Loucy (cell line): Measurements from ENCODE around the gene GIGYF1.

ENCODE experiments used
- H2AFZ ChIP-seq: fragments of 200-600 bp; sonication (generic); 2 replicates; pipeline ENCODE4 v1.6.0; 2016; ENCODE audit warnings: antibody characterized with exemption, mild to moderate bottlenecking, low read length, moderate library complexity
- H3F3A ChIP-seq: fragments of 200-600 bp; 2 replicates; pipeline ENCODE4 v1.6.0; 2016; ENCODE audit warnings: antibody characterized with exemption, low read depth, mild to moderate bottlenecking
- H3K27me3 ChIP-seq: fragments of 200-600 bp; sonication (generic); 2 replicates; pipeline ENCODE4 v1.6.1; 2014; ENCODE audit warnings: low read length, mild to moderate bottlenecking; ENCODE audit not compliant: insufficient read depth, poor library complexity, severe bottlenecking
- H3K36me3 ChIP-seq: fragments of 200-600 bp; sonication (generic); 2 replicates; pipeline ENCODE4 v1.6.1; 2016; ENCODE audit warnings: low read length; ENCODE audit not compliant: insufficient read depth
- H3K4me1 ChIP-seq: fragments of 200-600 bp; sonication (generic); 2 replicates; pipeline ENCODE4 v1.5.1; 2014; ENCODE audit warnings: low read length, mild to moderate bottlenecking; ENCODE audit not compliant: insufficient read depth, poor library complexity, severe bottlenecking
- H3K4me2 ChIP-seq: fragments of 200-600 bp; sonication (generic); 2 replicates; pipeline ENCODE4 v1.6.0; 2014; ENCODE audit warnings: antibody characterized with exemption, low read length, low read depth, mild to moderate bottlenecking; ENCODE audit not compliant: poor library complexity, severe bottlenecking
- H3K4me3 ChIP-seq: fragments of 200-600 bp; sonication (generic); 2 replicates; pipeline ENCODE4 v1.5.1; 2014; ENCODE audit warnings: low read length, mild to moderate bottlenecking, mixed read lengths; ENCODE audit not compliant: poor library complexity, severe bottlenecking
- H3K79me2 ChIP-seq: fragments of 200-600 bp; sonication (generic); 2 replicates; pipeline ENCODE4 v1.6.1; 2014; ENCODE audit warnings: low read length; ENCODE audit not compliant: insufficient read depth
- H3K9ac ChIP-seq: fragments of 200-600 bp; sonication (generic); 2 replicates; pipeline ENCODE4 v1.6.0; 2014; ENCODE audit warnings: mild to moderate bottlenecking, low read depth, low read length, moderate library complexity; ENCODE audit not compliant: poor library complexity, severe bottlenecking
- H3K9me2 ChIP-seq: fragments of 200-600 bp; sonication (generic); replicated peaks from 2 replicates; pipeline ENCODE4 v1.6.1; 2016; ENCODE audit warnings: low read depth, low read length, mixed read lengths
- H3K9me3 ChIP-seq: fragments of 200-600 bp; sonication (generic); 2 replicates; pipeline ENCODE4 v1.6.1; 2014; ENCODE audit warnings: mild to moderate bottlenecking, antibody characterized with exemption, low read length, low read depth; ENCODE audit not compliant: insufficient read depth
- H4K20me1 ChIP-seq: fragments of 200-600 bp; sonication (generic); 2 replicates; pipeline ENCODE4 v1.6.0; 2014; ENCODE audit warnings: antibody characterized with exemption, low read length, mild to moderate bottlenecking; ENCODE audit not compliant: insufficient read depth, poor library complexity, severe bottlenecking
- CTCF ChIP-seq: fragments of 200-600 bp; sonication (generic); conservative IDR thresholded peaks from 2 replicates; pipeline ENCODE4 v1.5.1; 2014; ENCODE audit warnings: mild to moderate bottlenecking, antibody characterized with exemption, low read length
- EZH2phosphoT487 ChIP-seq: fragments of 200-600 bp; IDR thresholded peaks from 2 replicates; pipeline ENCODE4 v1.6.1; 2018; ENCODE audit warnings: antibody characterized with exemption, mild to moderate bottlenecking, moderate library complexity, borderline replicate concordance

GIGYF1 gene

GRCh38 chr7:100673942-100674410 lies 20.1 kb downstream of the GIGYF1 start:
- Histone ChIP-seq H3K4me3 (peak overlapping the region; percentile 95), H3K36me3 (peaks cover 25% of the 10 kb centered on the region; the same call in 1 of the 2 replicates), H3K4me1 (peaks cover 7% of the 10 kb centered on the region), H4K20me1 (peaks cover 45% of the 10 kb centered on the region), H3K4me2 (peak overlapping the region; percentile 97), H3F3A (no peaks in the 10 kb centered on the region), H3K9me2 (no peaks in the 10 kb centered on the region), H3K9me3 (no peaks in the 10 kb centered on the region), H3K9ac (peak overlapping the region; percentile 93), H2AFZ (peak overlapping the region; percentile 93), H3K27me3 (no peaks in the 10 kb centered on the region), H3K79me2 (peaks cover 38% of the 10 kb centered on the region)
- TF ChIP-seq CTCF (no peak), EZH2phosphoT487 (no peak)

- Histone ChIP-seq H3K4me3 (peak within 1 kb of the TSS; percentile 95), H3K9me2 (no peaks in the 10 kb centered on the region), H3K4me1 (peaks cover 7% of the 10 kb centered on the region), H3K79me2 (peaks cover 38% of the 10 kb centered on the region), H3K9me3 (no peaks in the 10 kb centered on the region), H2AFZ (peak within 1 kb of the TSS; percentile 93), H3K27me3 (no peaks in the 10 kb centered on the region), H4K20me1 (peaks cover 41% of the 10 kb centered on the region), H3K9ac (peak within 1 kb of the TSS; percentile 93), H3F3A (no peaks in the 10 kb centered on the region), H3K4me2 (peak within 1 kb of the TSS; percentile 97), H3K36me3 (peaks cover 21% of the 10 kb centered on the region; the same call in 1 of the 2 replicates)
- TF ChIP-seq CTCF (no peak), EZH2phosphoT487 (no peak)
Measured at GRCh38 chr7:100673302-100673941, 20.6 kb downstream of the GIGYF1 start, which contains the start of gene GNB2. TSS of gene GNB2 (plus strand) at chr7:100673740. CDS start at chr7:100676266, 2,526 bp downstream.

GRCh38 chr7:100671353-100672327 lies 22.4 kb downstream of the GIGYF1 start:
- no peaks in the 10 kb centered on the region for H3K27me3 ChIP-seq
- no peaks in the 10 kb centered on the region for H3K9me2 ChIP-seq
- no peak overlapping the region for H3K4me3 ChIP-seq
- no peak overlapping the region for H3K9ac ChIP-seq
- no peak overlapping the region for H3K4me2 ChIP-seq
- H3K4me1 ChIP-seq: peaks cover 6% of the 10 kb centered on the region
- H3K36me3 ChIP-seq: peaks cover 3% of the 10 kb centered on the region; the same call in 1 of the 2 replicates
- H3K79me2 ChIP-seq: peaks cover 30% of the 10 kb centered on the region
- TF ChIP-seq CTCF (no peak), EZH2phosphoT487 (no peak)
- H2AFZ ChIP-seq: no peak overlapping the region
- H3K9me3 ChIP-seq: no peaks in the 10 kb centered on the region
- peaks cover 24% of the 10 kb centered on the region for H4K20me1 ChIP-seq
- H3F3A ChIP-seq: no peaks in the 10 kb centered on the region
